Activated CD4-positive, alpha-beta T cell treated with anti-CD3 and anti-CD28 coated beads, Interleukin-2, Interleukin-6, amounts not matched to agents 100 ng/mL and 50 ng/mL, durations not matched to agents 16 hours and 8 hours (primary cell): ENCODE measurements around the gene BSN.

Experiments
- DNase-seq: peaks from one replicate; pipeline ENCODE4 v3.0.0-alpha.2; 2020

The BSN gene

GRCh38 chr3:49654955-49655556 is 100.8 kb downstream of the BSN start:
- no peak for DNase-seq

- no peak for DNase-seq
Measured at GRCh38 chr3:49655731-49656285, 101.5 kb downstream of the BSN start.

- no peak for DNase-seq
Measured at GRCh38 chr3:49656541-49657112, 102.3 kb downstream of the BSN start.

GRCh38 chr3:49657208-49657915 is 103.1 kb downstream of the BSN start:
- no peak for DNase-seq

GRCh38 chr3:49658711-49659110 is 104.4 kb downstream of the BSN start:
- DNase-seq = no peak

GRCh38 chr3:49659756-49660155 is 105.5 kb downstream of the BSN start:
- DNase-seq = no peak

GRCh38 chr3:49661281-49661680 is 107.0 kb downstream of the BSN start:
- DNase-seq = no peak

- no peak for DNase-seq
Measured at GRCh38 chr3:49662021-49662420, 107.7 kb downstream of the BSN start.

- no peak for DNase-seq
Measured at GRCh38 chr3:49662720-49663413, 108.6 kb downstream of the BSN start.

- DNase-seq = no peak
Measured at GRCh38 chr3:49663831-49664230, 109.6 kb downstream of the BSN start.

GRCh38 chr3:49664300-49664699 is 110.0 kb downstream of the BSN start:
- no peak for DNase-seq

- DNase-seq = no peak
Measured at GRCh38 chr3:49665822-49666519, 111.7 kb downstream of the BSN start.

- no peak for DNase-seq
Measured at GRCh38 chr3:49666592-49666991, 112.3 kb downstream of the BSN start.

GRCh38 chr3:49667701-49668413 is 113.6 kb downstream of the BSN start:
- no peak for DNase-seq

GRCh38 chr3:49668414-49668797 is 114.1 kb downstream of the BSN start:
- no peak for DNase-seq

- no peak for DNase-seq
Measured at GRCh38 chr3:49668861-49669260, 114.6 kb downstream of the BSN start.

GRCh38 chr3:49669352-49669751 is 115.1 kb downstream of the BSN start:
- DNase-seq = no peak

GRCh38 chr3:49670940-49671290 is 116.6 kb downstream of the BSN start:
- no peak for DNase-seq

GRCh38 chr3:49671291-49672288 is 117.3 kb downstream of the BSN start:
- peak; percentile 83 for DNase-seq

GRCh38 chr3:49673121-49673714 is 118.9 kb downstream of the BSN start:
- DNase-seq = peak; percentile 46
